Pons (tissue), 1 donor: ENCODE data around the gene MAN1A1.
A peak's percentile ranks its signal among the peaks of the same experiment; 100 is the strongest.

Experiments
- DNase-seq: peaks from one replicate; pipeline ENCODE4 v3.0.0-alpha.2; 2016; ENCODE audit warnings: low spot score

MAN1A1 gene

DNA sequence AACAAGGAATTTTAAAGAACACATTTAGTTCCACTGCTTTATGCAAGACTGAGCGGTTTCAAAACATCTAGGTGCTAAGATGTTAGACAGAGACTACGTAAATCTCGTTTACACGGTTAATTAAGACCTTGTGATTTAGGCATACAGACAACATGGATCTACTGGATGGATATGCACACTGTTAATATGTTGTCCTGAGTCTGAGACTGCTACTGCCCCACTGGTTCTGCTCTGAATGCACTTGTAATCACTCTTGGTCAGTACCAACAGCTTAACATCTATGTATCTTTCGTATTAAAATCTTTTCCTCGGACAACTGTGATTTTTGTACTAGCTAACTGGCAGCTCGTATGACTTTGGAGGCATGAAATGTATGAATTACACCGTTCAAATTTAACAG lies 3.1 kb downstream of the MAN1A1 start:
- no peak for DNase-seq

DNA sequence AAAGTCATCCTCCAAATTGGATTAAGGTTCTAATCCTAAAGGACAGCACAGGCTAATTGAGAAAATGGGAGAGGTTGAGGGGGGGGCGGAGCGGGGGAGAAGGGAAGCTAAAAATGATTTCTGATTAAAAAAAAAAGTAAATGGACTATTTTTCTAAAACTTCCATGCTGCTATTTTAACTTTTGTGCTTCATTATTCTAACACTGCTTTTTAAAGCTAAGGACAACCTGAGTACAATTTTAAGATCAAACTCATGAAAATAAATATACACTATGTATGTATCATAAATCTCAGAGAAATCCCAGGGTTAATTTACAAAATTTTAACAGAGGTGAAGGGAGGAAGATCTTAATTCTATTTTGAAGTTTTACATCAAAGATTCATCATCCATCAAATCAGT lies 4.4 kb downstream of the MAN1A1 start:
- no peak for DNase-seq

DNA sequence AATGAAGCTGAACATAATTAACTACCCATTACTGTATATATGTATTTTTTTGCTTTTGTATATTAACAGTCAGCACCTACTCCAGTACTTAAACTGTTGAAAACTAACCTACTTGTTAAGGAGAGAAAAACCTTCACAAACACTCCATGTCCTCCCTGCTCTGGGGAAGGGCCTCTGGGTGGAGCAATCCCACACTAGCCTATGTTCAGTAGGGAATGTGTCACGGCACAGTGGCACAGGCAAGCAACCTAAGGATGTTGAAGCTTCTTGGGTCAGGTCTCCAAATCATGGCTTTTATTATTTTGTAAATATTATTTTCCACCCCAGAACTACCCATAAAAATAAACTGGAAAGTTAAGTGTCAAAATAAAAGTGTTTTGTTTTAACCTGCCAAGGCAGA lies 5.3 kb downstream of the MAN1A1 start:
- no peak for DNase-seq

DNA sequence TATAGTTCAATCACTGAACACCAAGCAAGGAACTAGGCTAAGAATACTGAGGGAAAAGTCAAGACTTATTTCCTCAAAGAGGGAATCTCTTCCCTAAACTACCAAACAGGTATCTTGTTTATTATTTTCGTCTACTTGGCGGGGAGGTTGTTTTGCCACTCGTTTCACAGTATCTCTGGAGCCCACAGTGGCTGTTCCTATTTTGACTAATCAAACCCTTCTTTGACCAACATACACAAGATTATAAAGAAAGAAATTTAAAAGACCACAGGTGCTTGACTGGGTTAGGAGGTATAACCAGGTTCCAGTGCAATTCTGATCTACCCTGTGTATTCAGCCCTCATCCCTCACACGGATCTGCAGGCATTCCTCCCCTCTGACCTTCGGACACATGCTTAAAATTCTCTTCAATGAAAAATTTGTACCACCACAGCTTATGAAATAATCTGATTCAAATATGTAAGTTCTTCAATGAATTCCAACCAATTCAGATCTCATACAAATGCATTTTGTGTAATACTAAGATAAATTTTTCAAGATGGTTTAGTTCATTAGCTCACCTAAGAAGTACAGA lies 5.9 kb downstream of the MAN1A1 start:
- DNase-seq, result no peak

DNA sequence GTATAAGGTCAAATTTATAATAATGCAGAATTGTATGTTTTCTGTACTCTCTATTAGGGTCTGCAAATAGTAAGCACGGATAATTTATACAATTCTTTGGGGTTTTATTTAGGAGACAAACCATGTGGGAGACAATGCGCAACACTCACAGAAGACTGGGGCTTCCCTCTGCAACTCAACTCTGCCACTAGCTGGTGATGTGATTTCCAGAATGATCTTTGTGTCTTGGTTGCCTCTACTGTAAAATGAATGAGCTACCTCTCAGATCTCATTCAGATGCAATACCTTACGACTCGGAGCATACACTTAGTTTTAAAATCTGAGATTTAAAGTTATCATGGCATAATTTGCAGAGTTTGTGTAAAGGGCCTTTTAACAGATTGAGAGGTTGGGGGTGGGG lies 6.4 kb downstream of the MAN1A1 start:
- DNase-seq, result no peak

DNA sequence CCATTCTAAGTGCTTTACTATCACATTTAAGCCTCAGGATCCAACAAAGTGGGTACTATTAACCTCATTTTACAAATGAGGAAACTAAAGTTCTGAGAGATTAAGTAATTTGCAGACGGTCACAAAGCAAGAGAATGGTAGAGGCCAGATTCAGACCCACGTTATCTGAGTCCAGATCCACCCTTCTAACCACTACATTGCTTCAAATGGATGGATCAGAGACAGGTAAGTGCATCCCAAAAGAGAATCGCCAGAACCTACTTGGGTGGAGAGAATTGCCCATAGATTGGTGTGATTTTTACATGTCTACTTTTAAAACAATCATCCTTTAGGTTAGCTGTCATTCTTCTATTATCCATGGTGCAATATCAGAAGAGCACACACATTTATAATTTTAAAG lies 7.1 kb downstream of the MAN1A1 start:
- DNase-seq, result no peak

DNA sequence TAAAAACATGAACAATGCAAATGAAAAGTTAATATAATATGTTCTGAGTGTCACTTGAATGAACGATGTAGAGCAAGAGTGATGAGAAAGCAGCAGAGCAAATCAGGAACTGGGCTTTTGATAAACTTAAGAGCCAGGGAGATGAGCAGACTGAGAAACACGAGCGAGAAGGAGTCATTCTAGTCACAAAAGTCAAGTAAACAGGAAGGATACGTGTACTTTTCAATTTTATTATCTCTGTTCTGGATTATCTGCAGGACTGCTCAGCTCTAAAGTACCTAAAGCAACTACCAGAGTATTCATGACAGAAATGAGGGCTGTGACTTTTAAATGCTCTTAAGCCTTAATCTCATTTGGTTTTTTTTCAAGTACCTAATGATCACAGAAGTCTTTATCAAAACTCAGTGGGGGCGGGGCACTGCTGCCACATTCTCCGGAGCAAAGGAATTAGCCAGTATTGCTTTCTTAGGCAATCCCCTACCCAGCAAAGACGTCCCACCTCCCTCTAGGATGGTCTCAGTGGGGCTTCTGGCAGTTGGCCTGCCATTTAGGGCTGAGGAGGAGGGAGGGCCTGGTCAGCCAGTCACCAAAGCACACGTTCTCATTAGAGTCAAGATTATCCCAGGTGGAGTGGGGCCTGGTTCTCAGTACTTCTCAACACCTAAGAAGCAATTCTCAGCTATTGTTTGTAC lies 8.6 kb downstream of the MAN1A1 start:
- no peak for DNase-seq

DNA sequence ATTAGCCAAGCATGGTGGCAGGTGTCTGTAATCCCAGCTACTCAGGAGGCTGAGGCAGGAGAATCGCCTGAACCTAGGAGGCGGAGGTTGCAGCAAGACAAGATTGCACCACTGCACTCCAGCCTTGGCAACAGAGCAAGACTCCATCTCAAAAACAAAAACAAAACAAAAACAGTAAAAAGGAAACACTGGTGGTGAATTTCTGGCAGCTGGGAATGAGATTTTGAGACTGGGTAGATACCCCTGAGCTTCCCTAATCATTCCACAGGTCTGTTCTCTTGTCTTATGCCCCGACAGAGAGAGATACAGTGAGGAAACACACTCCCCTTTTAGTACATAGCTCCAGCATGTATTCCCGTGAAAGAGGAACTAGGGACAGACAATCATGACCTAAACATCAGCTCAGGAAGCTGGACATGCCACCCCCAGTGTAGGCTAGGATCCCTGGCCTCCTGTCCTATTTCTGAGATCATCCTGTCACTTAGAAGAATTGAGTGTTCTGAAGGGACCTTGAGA lies 9.6 kb downstream of the MAN1A1 start:
- DNase-seq, result peak; percentile 55

DNA sequence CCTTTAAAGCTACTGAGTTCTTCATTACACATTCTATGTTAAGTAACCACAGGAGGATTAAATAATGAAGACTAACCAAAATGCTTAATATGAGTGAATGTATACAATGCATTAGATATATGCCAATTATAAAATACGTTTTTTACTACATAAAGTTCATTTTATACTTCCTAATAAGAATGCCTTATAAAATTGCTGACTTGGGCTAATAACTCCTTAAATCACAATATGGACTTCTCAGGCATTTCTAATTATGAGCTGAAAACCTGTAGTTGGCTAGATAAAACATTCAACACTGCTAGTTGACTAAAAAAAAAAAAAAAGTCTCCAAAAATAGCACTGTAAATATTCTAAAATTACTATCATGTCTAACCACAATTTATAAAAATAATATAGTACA lies 11.8 kb downstream of the MAN1A1 start:
- no peak for DNase-seq

DNA sequence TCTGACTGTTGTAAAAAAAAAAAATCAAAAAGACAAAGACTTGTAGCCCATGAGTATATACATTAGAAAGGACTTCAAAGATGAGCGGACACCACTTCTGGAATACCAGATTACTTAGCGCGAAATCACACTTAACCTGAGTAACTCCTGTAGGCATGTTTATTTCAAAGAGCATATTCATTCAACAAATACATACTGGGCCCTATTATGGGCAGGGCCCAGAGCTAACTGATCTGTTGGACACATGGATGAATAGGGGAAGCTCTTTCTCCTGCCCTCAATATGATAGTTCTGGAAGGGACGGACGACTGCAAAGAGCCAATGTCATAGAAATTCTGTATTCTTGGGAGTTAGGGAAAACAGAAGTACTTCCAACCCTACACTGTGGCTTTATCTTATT lies 12.3 kb downstream of the MAN1A1 start:
- DNase-seq, result no peak

DNA sequence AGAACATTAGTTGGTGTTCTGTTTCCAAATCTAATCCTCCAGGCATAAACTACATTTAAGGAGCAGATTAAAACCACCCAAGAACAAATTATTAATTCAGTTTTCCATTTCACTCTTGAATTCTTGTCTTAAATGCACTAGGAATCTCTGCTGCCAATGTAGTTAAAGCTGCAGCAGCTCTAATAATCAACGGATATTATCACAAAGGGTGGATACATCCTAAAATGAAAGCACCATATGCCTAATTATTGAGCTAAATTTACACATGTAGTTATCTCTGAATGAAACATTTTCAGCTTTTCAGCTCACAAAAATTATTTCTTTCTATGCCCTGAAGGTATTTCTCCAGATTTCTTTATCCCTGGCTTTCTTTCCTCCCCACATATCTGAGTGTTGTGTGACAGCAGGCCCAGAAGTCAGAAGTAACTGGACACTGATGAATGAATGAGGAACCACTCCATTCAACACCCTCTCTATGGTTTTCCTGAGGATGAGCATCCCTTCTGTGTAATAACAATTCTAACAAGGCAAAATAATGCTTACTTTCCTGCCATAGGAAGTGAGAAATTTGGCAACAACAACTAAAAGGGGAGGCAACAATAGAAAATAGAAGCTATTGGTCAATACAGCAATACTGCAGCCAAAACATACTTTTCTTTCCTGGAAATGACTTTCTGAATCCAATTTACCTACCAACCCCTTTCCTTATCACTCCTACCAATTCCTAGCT lies 14.9 kb downstream of the MAN1A1 start:
- no peak for DNase-seq

DNA sequence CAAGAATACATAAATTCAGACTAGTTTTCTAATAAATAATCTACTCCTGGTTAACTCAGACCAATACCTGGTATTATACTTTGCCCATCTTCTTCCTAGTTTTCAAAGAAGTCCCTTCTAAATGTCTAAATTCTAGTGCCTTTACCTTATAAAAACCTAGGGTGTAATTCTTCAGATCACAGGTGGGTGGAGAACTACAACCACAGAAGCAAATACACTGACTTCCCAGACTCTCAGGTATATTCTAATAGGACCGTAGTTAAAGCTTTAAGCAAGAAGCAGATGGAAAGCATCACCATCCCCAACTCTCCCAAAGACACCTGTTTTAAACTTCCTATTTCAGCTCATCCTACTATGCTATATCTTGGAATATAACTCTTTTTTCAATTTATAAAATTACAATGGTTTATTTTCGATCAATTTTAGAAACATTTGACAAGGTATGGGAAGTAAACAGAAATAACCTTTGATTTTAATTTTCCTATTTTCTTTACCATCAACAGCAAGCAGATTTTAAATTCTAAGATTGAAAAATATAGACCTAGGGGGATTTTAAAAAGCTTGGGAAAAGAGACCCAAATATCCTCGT lies 15.8 kb downstream of the MAN1A1 start:
- DNase-seq, result no peak

DNA sequence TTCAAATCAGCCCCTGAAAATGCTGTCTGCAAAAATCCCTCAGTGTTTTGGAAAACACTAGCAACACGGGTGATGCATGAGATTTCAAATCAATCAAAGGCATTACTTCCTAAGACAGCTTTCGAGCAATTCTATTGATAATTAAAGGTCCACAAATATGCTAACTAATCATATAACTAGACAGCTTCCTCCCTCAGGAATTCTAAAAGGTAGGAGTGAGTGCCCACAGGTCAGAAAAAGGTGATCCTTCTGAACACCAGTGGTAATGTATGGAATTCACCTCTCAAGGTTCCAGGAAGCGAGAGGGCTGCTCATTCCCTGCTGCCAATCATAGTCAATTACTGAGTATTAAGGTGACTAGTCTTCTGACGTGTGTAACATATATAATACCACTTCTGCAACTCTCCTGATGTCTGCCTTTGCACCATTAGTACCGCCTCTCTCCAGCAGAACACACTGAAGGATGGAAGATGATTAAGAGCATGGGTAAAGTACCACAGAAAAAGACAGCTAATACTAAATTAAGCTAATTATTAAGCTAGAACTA lies 16.4 kb downstream of the MAN1A1 start:
- no peak for DNase-seq

DNA sequence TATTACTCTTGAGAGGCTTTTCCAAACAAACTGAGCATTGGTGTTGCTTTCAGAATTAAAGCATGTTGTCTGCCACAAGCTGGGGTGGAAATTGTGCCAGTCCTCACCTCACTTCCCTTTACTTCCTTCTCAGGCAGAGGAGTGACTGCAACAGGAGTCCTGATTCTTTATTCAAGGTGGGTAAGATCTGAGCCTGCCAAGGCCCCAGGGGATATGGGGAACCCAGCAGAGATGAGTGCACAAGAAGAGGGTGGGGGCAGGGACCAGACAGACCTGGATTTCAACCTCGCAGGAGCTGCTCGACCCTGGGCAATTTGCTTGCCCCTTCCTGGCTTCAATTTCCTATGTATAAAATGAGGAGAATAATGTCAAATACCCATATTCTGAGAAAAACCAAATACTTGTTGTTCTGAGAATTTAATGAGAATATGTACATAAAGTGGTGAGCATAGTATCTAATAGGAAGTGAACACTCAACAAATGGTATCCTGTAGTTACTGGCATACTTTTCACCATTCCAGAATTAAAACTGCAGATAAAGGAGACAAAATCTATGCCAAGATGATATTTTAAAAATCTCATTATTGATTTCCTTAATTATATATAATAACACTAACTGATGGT lies 17.8 kb downstream of the MAN1A1 start:
- no peak for DNase-seq

DNA sequence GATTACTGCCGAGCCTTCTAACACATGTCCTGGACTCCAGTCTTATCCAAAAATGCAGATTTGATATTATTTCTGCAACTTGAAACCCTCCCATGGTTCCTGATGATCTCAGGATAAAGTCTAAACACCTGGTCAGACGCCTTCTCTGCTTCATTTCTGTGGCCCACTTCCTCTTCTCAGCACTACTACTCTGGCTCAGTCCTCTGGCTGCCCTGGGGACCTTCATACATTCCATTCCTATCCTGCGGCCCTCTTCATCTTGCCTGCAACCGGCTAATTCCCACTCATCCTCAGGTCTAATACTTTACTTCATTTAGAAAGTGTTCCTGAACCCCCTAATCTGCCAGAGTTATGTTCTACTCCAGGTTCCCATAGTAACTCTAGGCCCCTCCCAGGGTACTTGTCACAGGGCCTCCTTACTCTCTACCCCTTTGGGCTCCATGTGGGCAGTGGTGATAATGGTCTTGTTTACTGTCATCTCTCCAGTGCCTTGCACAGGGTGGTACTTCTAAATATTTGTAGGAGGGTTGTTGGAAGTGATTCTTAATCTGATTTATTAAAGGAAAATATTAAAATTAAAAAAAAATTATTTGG lies 18.9 kb downstream of the MAN1A1 start:
- DNase-seq, result no peak

DNA sequence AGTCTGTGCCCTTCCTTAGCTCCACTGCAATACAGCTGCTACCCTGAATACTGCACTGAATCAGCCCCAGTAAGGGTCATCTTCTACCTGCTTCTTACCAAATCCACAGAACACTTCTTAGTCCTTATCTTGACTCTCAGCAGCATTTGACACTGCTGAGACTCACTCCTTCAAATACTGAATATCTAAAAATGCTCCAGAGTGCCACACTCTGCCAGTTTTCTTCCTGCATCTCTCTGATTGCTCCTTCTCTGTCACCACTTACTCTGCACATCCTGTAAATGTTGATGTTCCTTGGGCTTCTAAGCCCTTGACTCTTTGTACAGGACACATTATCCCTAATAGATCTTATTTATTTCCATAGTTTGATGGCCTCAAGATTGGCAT lies 19.8 kb downstream of the MAN1A1 start:
- no peak for DNase-seq

DNA sequence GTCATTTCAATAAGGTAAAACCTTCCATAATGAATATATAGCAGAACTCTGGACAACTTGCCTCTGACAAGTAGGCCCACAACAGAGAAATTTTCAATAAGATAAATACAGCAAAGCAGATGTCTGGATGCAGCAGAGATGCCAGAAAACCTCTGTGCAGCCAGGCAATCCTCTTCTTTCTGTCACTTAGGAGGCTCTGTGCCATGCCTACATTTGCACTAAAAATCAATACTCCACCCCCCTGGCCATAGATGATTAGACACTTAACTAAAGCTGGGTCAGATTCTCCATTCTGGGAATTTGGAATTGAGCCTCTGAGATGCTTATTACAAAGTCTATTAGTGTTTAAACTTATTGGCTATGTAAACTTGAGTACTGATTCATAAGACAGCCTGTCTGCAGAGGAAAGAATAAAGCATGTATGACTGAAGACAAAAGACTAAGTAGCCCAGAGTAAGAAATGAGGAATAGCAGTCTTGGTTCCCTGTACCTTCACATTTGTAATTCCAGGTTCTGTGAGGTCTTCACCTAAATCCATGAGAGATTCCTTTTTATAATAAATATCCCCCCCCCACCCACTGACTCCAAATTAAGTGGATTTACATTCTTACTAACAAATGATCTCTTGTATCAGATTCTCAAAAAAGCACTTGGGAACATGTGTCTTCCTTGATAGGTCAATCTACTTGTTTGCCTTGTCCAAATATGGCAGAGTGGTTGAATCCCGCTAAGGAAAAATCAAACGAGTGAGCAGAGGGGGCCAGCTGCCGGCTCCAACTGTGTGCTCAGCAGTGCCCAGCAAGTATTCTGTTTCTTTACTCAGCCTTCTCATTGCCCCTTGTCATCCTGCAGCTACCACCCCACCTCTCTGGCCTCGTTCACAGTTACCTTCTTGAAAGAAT lies 20.4 kb downstream of the MAN1A1 start:
- no peak for DNase-seq

DNA sequence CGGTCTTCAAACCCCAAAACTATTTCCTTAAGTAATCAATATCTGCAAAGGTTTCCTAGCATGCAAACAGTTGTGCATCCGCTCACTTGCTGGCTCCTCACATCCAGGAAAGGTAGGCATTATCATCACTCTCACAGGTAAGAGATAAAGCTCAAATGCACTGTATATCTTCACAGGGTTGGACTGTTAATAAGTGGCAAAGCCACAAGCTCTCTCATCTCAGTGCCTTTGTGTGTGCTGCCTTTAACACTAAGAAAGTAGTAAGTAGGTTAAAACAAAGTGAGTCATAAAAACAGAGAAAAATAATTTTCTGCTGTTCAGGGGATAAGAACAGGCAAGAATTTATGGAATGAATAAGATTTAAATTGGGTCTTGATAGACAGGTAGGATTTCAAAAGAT lies 21.3 kb downstream of the MAN1A1 start:
- no peak for DNase-seq

DNA sequence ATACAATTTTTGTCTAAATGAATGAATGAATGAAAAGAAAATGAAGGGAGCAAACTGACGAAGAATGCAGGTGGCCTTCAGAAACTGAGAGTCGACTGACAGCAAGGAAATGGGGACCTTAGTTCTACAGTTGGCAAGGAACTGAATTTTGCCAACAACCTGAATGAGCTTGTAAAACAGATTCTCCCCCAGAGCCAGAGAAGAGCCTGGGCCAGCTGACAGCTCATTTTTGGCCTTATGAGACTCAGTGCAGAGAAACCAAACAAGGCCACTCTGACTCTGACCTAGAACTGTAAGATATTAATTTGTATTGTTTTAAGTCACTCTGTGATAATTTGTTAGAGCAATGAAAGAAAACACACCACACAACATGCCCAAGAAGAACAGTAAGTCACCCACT lies 21.8 kb downstream of the MAN1A1 start:
- DNase-seq, result no peak

DNA sequence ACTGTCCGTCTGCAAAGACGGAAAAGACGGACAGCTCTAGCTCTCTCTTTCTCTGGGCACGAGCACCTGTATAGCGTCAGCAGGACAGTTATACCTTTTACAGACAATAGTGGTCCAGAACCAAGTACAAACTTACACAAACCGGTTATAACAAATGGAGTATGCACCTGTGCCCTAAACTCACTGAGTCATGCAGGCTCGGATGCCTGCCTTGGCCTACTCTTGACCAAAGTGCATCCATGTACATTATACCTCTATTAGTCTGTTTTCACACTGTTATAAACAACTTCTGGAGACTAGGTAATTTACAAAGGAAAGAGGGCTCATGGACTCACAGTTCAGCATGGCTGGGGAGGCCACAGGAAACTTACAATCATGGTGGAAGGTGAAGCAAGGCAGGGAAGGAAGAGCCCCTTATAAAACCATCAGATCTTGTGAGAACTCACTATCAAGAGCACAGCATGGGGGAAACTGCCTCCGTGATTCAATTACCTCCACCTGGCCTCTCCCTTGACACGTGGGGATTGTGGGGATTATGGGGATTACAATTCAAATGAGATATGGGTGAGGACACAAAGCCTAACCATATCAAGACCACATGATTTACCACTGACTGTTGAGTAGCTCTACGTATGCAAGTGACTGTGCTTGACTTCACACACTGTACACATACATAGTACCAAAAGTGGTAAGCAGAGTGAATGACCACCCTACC lies 23.1 kb downstream of the MAN1A1 start:
- DNase-seq, result no peak
